Adrenal gland (tissue), 5 donors: ENCODE results near the gene COL4A1.

Experiments
- CTCF ChIP-seq, 6 experiments: fragments of 450-650 bp in 4 of 6; fragments of 200-600 bp in 2 of 6; sonication (generic) in 1 of 6; IDR thresholded peaks; 1 replicate in 5 of 6; 2 replicates in 1 of 6; pipeline versions ENCODE4 v1.5.1 to v1.8.0; 2016 to 2021; ENCODE audit warnings: antibody characterized with exemption in 6 of 6, mild to moderate bottlenecking in 2 of 6, moderate library complexity in 1 of 6
- POLR2A ChIP-seq, 2 donors: fragments of 450-650 bp; IDR thresholded peaks; one replicate each; pipeline ENCODE4 v1.6.1; 2017; ENCODE audit warnings: antibody characterized with exemption in 2 of 2, mild to moderate bottlenecking in 2 of 2, moderate library complexity in 1 of 2
- donor health status: DM: no; HTN: no; CAD: no.

GRCh38 chr13:110161112-110161882 is 145.7 kb downstream of the COL4A1 start:
- no peak for TF ChIP-seq CTCF (IDR thresholded peaks at IDR 0.05)
- TF ChIP-seq POLR2A (IDR thresholded peaks at IDR 0.05), result no peak
